Renal pelvis (tissue), 4 donors: Measurements from ENCODE around the gene ASCL3. TPM values are rescaled to one million over a fixed set of nuclear protein-coding genes. Genes with fewer than 3 reads are reported as not detected.
"Not testable (repeated sequence)": the region's sequence is repeated elsewhere in the genome, so short reads cannot be mapped to it uniquely, and the experiment has no call there.

Experiments
- DNase-seq: peaks from one replicate; pipeline ENCODE4 v3.0.0-alpha.2; 2013
- polyA plus RNA-seq, 3 donors: library from polyadenylated mRNA; unstranded; fragments of 120-200 nt; gene quantifications; one replicate each; pipeline ENCODE4 v1.2.1, GENCODE V29; 2013; ENCODE audit not compliant: insufficient read length in 3 of 3

Gene ASCL3
- polyA plus RNA-seq, 3 donors = 0.36 to 0.37 TPM; not detected in 1

DNA sequence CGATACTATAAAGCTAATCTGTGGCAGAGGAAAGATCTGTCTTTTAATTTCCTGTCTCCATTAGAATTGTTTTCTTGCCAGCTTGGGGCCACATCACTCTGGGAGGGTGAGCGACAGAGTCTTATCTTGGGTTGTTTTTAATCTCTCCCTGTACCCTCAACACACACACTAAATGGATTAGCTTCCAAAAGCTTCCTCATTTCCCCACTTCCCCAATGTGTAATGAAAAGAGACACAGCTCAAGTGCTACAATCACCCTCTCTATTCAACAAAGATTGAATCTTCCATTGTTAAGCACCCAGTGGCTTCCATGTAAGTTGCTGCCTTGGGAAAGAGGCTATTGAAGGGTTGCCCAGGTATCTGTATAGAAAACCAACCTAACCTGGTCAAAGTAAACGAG, 6.1 kb upstream of the ASCL3 start:
- no peak for DNase-seq

DNA sequence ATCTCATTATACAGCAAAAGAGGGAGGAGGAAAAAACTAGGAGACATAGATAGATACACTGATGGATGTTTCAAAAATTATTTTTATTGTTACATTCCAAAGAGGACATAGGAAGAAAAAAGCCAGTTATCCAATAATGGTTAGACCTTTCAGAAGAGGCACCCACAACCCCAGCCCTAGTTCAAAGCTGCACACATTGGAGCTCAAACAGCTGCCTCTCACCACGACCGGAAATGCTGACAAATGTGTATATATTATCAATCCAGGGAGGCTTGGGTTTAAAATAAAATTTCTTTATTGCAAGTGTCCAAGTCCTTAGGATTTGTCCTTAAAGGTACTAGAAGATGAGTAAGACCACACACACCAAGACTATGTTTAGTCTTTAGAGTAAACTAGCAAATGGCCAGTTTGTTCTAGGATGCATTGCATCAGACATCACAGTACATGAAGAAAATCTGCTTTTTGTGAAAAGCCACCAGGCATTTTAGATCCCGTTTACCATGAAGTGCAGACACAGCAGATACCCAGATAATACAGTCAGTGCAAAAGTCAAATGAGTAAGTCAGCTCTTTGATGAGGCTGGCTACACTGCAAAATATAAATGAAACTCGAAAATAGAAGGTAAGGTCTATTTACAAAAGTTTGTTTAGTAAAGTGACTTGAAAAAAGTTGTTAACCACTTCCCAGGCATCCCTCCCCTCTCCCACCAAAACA, 4.6 kb upstream of the ASCL3 start:
- no peak for DNase-seq

GRCh38 chr11:8941341-8942103, 1.3 kb downstream of the ASCL3 start:
- no peak for DNase-seq

- no peak for DNase-seq
Measured at GRCh38 chr11:8937659-8938058, 5.2 kb downstream of the ASCL3 start.

DNA sequence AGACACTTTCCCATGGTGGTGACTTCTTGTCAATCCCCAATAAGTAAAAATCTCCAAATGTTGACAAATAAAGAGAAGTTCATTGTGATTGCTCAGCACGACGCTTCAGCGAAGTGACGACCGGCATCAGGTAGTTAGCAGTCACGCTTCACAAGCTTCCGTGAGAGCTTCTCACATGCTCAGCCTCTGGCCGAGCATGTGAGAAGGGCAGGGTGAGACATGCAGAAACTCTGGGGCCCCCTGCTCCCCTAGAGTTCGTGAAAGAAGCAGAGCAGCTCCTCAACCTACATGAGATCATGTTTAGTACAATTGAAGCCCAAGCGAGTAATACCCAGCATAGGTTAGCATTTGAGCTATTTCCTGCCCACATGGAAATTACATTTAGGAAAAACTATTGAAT, 5.7 kb downstream of the ASCL3 start:
- no peak for DNase-seq

- DNase-seq = not testable (repeated sequence)
Measured at GRCh38 chr11:8935789-8936188, 7.0 kb downstream of the ASCL3 start.

GRCh38 chr11:8934742-8935488, 7.9 kb downstream of the ASCL3 start:
- no peak for DNase-seq

GRCh38 chr11:8933931-8934330, 8.9 kb downstream of the ASCL3 start:
- DNase-seq = no peak

- no peak for DNase-seq
Measured at GRCh38 chr11:8932564-8933180, 10.1 kb downstream of the ASCL3 start, which contains the start of gene C11orf16. TSS of gene C11orf16 (minus strand) at chr11:8932947. CDS start at chr11:8932308, 639 bp downstream.

- DNase-seq = no peak
Measured at GRCh38 chr11:8930456-8931175, 12.2 kb downstream of the ASCL3 start.

DNA sequence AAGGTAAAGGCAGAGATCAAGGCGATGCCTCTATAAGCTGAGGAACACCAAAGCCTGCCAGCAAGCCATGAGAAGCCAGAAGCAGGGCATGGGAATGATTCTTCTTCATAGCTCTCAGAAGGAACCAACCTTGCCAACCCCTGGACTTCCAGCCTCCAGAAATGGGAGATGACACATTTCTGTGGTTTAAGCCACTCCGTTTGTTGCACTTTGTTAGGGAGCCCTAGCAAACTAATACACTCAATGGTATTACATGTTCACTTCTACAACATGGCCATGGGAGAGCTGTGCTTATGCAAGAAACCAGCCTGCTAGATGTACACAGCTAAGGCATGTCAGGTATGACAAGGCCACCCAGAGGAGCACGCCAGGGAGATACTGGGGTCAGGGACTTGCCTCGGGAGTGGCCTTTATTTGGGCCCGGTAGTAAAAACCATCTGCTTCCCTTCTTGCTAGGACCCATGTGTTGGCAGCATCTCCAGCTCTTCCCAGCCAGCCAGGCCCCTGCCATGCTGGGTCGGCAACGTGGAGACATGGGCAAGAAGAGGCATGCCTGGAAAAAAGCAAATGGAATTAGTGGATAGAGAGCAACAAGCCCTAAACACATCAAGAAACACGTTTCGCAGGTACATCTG, 13.7 kb downstream of the ASCL3 start:
- DNase-seq = no peak

- DNase-seq = no peak
Measured at GRCh38 chr11:8928205-8928604, 14.6 kb downstream of the ASCL3 start.

DNA sequence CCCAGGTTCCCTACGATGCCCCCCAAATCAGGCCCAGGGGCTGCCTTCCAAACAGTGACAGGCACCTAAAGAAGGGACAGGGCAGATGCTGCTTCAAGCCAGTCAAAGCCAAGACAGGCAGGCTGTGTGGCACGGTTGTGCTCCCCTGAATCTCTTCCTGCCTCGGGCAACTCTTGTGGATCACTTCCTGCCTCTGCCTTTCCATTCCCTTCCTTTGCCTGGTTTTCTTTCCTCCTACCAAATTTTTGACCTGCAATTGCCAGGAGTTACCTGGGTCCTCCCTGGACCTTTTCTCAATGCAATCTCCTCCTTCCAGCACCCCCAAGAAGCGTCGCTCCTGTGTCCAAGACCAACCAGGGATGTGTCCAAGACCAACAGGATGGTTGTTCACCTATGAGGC, 15.6 kb downstream of the ASCL3 start:
- no peak for DNase-seq

- DNase-seq = no peak
Measured at GRCh38 chr11:8926236-8926635, 16.6 kb downstream of the ASCL3 start.

- no peak for DNase-seq
Measured at GRCh38 chr11:8925711-8926110, 17.1 kb downstream of the ASCL3 start.

DNA sequence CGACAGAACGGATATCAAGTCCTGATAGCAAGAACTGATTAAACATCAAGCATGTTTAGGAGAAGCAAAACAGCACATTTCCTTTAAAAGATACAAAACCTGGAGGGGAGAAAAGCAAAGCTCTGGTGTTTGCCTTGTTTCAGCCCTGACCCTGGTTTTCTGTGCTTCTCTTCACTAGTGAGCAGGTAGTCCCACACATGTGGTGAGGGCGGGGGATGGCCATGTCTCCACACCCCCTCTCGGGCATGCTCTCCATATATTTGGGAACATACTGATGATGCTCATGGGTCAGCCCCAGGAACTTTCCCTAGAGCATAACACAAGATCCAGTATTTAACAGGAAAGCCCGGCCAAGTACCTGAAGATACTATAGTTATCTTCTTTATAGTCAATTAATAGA, 20.1 kb downstream of the ASCL3 start:
- no peak for DNase-seq

- DNase-seq = no peak
Measured at GRCh38 chr11:8917157-8917825, 25.5 kb downstream of the ASCL3 start.

GRCh38 chr11:8914661-8915018, 28.2 kb downstream of the ASCL3 start:
- no peak for DNase-seq

DNA sequence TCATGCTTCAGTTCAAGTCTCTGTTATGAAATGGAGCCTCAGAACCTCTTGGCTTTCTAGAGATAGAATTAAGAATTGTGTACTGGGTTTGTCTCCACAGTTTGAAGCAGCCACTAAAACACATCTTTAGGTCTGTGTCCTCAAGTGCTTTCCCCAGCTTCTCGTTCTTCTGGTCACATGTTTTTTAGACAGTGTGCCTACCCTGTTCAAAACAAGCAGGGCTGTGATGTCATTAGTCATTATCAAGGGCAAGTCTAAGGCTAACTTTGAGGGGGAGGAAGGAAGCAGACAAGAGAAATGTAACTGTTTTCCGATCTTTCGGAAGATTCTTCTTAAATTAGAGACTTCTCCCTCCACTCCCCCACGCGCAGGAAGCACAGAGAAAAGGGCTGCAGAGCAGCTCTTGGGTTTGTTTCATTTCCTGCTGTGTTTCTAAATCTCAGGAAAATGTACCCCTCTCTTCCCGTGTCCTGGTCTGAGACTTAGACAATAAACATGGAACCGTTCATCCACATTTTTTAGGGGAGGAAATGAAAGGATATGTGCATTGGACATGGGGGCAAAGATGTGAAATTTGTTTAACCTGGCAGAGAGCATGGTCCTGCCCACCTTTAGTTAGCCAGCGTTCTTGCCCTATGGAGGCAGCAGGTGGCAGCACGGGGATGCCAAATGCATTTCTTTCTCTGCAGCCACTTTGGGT, 28.7 kb downstream of the ASCL3 start:
- DNase-seq = no peak
